ENCODE measurements around the gene LGALS9B.
"Not testable (repeated sequence)": the region's sequence is repeated elsewhere in the genome, so short reads cannot be mapped to it uniquely, and the experiment has no call there.

The LGALS9B gene

GRCh38 chr17:20416381-20416911, 50.9 kb downstream of the LGALS9B start:
- DNase-seq (ENCODE audit: low read depth in 2 of 2): not testable (repeated sequence)

- not testable (repeated sequence) for DNase-seq (ENCODE audit: low read depth in 2 of 2)
These were observed 51.9 kb downstream of the LGALS9B start for GRCh38 chr17:20415479-20415878.

- not testable (repeated sequence) for DNase-seq (ENCODE audit: low read depth in 2 of 2)
These were observed 65.9 kb downstream of the LGALS9B start for GRCh38 chr17:20401306-20402022.

- DNase-seq (ENCODE audit: low read depth in 2 of 2): not testable (repeated sequence)
These were observed 66.6 kb downstream of the LGALS9B start for GRCh38 chr17:20400559-20401305.

All from stimulated activated CD4-positive, alpha-beta T cell treated with anti-CD3 and anti-CD28 coated beads, Interleukin-1b, Interleukin-23, amount 100 ng/mL, for 4 hours (primary cell).